HG02642 (cell line): Measurements from ENCODE around the gene PEMT.

Experiments used
- ATAC-seq: cut with Tn5 transposase; IDR thresholded peaks from one replicate; pipeline ENCODE4 v1.9.1; 2021; ENCODE audit warnings: mild to moderate bottlenecking; ENCODE audit not compliant: unreplicated experiment, poor library complexity

The PEMT gene

GRCh38 chr17:17605729-17606088 lies 14.2 kb upstream of the PEMT start:
- no peak for ATAC-seq

DNA sequence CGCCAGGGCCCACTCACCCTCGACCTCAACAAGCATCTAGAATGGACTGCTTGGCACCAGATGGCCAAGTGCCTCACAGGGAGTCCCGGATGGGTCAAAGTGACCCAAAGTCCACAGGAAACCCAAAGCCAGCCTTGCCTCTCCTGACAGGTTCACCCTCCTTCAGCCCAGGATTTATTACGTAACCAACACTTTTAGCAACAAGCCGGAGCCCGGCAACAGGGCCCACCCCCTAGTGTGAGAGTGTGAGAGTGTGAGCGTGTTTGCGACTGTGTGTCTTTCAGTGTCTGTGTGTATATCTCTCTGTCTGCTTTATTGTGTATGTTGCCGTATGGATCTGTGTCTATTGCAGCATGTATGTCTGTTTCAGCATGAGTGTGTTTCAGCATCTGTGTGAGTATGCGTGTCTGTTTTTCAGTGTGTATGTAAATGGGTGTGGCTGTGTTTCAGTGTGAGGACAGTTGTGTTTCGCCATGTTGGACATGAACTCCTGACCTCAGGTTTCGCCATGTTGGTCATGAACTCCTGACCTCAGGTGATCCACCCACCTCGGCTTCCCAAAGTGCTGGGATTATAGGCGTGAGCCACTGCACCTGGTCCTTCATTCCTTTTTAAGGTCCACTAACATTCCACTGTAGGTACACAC lies 13.7 kb upstream of the PEMT start:
- ATAC-seq = no peak

DNA sequence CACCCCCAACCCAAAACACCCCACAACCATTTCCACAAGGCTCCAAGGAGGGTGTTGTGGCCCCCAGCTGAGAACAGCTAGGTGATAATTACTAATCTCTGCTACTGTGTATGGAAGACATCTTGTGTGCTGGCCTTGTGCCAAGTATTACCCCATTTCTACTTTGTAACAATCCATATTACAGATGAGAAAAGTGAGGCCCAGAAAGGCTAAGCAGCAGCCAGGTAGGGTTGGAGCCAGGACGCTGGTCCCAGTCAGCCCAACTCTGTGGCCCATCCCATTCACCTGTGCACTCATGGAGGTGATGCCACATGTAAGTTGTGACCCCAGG lies 12.4 kb upstream of the PEMT start:
- ATAC-seq = no peak

DNA sequence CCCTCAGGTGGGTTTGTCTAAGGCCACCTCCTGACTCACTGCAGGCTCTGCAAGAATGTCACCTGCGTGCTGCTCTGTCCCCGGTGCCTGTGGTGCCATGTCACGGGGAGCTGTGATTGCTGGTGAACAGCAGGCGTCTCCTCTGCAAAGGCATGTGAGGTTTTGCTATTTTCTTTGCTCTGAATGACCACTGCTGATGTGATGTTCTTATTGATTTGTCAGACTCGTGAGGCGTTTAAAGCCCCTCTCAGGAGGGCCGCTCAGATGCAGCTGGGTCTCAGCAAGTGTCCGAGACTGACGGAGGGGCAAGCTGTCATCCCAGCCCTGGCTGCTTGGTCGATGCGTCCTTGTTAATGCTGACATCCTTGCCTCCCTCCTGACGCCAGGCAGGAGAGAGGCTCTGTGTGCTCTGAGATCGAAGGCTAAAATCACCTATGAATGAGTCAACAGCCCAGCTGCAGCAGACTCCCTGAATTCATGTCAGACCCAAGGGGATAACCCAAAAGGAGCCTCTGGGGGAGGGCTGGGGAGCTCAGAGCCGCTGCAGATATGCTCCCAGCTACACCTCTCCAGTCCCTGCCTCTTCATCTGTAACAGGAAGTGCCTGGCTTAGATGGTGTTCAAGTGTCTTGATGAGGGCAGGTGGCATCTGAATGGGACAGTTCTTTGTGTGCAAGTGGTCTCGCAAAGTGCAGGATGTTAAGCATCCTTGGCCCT lies 11.8 kb upstream of the PEMT start:
- no peak for ATAC-seq

DNA sequence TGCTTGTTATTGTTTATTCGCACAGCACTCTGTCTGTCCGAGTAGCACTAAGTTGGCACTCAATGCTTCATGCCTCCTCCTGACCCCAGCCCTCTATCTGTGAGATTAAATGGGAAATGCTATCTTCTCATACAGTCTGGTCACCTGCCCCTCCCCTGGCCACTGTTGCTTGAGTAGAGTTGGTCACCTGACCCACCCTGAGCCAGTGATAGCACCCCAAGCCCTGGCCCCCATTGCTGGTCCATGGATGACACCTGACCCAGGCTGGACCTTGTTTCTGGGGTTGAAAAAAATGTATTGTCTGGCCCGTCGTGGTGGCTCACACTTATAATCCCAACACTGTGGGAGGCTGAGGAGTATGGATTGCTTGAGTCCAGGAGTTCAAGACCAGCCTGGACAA lies 8.5 kb upstream of the PEMT start:
- ATAC-seq = no peak

DNA sequence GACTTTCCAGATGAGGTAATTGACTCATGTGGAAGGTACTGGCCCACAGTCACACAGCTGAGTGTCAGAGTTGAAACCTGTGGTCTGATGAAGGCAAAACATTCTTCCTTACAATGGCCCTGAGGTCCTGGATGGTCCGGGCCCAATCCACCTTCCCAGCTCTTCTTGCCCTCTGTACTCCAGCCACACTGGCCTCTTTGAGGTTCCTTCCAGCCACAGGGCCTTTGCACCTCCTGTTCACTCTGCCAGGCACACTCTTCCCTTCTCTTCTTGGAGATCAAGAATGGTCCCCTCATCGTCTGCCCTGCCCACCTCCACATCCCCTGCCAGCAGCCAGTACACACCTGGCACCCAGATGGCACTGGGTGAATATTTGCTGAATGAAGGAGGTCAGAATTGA lies 6.5 kb upstream of the PEMT start:
- ATAC-seq = no peak

- ATAC-seq = no peak
Observed at GRCh38 chr17:17595755-17596154, 4.2 kb upstream of the PEMT start.

DNA sequence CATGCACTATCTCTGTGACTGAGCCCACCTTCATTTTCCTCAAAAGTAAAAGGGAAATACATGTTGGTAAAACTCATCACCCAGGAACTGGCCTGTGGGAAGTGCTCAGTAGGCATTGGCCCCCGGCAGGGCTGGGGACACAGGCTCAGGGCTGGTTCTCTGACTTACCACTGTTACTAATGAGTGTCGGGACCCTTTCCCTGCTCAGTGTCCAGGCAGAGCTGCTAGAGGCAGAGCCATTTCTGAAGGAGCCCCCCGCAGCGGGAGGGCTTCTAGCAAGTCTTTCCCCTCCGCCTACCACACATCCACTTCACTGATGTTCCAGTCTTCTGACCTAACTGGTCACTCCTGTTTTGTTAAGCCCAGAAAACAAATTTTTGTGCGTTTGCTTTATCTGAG lies 1.7 kb upstream of the PEMT start:
- ATAC-seq = no peak

- peak; percentile 5 for ATAC-seq
Observed at GRCh38 chr17:17590883-17591354, 589 bp downstream of the PEMT start.

GRCh38 chr17:17590141-17590751 lies 1.3 kb downstream of the PEMT start:
- no peak for ATAC-seq

GRCh38 chr17:17587614-17588337 lies 3.7 kb downstream of the PEMT start:
- no peak for ATAC-seq

GRCh38 chr17:17582372-17582771 lies 9.1 kb downstream of the PEMT start:
- ATAC-seq = no peak

DNA sequence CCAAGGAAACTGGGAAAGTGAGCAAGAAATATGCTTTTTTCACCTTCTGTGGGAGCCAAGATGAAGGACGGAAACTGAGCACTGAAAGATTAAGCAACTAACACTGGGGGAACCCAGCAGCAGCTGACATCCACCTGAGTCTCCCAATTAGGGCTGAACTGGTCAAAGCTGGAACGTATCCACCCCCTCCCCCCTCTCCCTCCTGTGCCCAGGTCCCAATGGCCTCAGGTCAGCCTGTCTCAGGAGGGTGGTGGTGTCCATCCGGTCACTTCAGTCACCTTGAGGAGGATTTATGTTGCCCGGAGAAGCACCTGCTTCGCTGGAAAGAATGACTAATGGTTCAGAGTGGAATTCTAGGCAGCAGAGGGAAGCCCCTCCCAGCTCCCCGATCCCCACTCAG lies 10.0 kb downstream of the PEMT start:
- ATAC-seq = no peak

DNA sequence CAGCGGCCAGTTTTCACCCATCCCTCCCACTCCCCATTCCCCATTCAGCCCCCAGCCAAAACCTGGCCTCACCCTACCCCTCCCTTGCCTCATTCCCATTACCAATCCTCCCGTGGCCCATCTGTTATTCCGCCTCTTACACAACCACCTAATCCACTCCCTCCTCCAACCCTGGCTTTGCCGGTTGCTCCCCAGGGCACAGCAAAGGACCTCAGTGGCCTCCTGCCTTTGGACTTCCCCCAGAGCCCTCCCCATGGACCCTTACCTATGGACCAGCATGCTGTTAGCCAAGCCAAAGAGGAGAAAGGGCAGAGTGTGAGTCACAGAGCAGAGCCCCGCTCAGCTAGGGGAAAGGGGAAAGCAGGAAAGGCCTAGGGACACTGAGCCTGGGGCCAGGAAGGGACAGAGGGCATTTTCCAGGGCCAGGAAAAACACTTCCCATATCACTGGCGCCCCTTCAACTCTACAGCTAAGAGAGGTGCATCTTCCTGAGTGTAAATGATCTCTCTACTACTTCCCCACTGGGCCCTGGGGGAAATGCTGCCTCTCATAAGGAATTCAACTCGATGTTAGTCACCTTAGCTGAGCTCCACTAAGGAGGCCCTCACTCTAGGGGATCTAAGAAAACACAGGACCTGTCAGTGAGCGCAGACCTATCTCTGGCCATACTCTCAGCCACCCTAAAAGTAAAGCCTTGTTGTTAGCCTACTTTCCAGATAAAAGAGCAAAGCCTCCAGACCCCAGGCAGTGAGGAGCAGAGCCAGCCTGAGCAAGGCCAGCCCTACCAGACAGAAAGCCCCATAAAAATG lies 10.6 kb downstream of the PEMT start:
- ATAC-seq = no peak

- no peak for ATAC-seq
Observed at GRCh38 chr17:17579691-17580090, 11.8 kb downstream of the PEMT start.

DNA sequence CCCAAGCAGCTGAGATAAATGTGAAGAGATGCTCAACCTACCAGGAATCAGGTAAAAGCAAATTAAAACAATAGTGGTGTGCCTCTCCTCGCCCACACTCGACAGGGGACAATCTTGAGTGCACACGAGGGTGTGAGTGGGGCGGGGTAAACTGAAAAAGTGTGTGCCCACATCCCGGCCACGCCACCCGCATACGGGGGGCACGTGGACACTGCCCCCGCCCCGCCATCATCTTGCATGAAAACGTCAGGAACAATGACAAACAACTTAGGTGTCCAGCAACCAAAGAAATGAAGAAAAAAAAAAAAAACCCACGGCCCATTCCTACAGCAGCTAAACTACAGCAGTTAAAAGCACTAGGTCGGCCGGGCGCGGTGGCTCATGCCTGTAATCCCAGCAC lies 14.1 kb downstream of the PEMT start:
- ATAC-seq = no peak

DNA sequence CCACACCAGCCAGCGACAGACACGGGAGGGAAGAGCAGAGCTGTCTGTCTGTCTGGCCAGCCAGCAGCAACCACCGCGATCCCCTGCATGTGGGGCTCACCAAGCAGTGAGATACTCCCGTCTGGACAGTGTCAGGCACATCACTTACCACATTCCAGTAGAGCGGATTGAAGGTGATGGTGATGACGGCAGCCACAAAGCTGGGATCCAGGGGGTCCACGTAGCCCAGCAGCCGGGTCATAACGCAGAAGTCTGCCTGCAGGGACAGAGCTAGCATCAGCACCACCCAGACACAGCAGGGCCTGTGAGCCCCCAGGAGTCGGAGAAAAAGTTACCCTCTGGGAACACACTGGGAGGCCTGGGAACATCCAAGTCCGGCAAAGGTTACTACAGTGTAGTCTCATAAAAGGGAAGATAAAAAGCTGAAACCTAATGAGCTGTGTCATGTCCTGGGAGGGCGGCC lies 14.7 kb downstream of the PEMT start:
- no peak for ATAC-seq

DNA sequence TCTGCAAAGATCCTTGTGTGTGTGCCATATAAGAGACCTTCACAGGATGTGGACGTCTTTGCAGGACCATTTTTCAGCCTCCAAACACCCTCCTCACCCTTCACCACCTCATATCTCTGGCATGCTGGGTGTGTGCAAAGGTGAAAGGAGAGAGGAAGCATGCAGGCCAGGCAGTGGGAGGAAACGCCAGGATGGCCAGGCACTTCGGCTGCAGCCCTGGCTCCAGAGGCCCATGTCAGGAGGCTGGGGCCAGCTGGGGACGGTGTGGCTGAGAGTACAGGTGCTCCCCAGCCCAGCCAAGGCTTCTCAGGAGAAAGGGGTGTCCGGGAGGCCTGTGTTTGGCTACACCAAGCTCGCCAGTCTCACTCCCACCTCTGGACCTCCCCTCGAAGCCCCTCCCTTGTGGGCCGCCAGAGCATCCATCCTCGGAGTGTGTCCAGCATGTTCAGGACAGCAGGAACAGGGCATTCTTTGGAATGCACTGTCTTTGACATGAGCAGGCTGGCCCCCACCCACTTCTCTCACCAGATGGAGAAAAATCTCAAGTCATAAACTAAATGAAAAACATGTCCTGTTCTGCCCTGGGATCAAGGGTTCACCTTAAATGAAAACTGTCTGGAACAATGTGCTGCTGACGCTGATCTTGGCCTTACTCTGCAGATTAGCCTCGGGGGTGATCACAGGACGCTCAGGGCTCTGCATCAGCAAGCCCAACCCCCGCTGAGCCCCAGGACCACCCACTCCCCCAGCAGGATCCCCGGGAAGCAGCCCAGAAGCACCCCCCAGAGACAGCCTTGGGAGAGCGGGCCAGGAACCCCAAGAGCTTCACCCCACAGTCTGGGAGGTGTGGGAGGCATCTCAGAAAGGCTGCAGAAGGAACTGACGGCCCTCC lies 15.9 kb downstream of the PEMT start:
- no peak for ATAC-seq

GRCh38 chr17:17573912-17574311 lies 17.6 kb downstream of the PEMT start:
- ATAC-seq = no peak
